CD14-positive monocyte (primary cell): ENCODE results near the gene POLD4. TPM values are rescaled to one million over a fixed set of nuclear protein-coding genes. Genes with fewer than 3 reads are reported as not detected.

Source experiments
- DNase-seq, 3 donors: peaks; one replicate each; pipeline ENCODE4 v3.0.0-alpha.2; 2011 to 2022
- H2AFZ ChIP-seq: 2 replicates; pipeline ENCODE4 v1.6.0; 2012; ENCODE audit warnings: mild to moderate bottlenecking, low read depth, low read length, inconsistent platforms; ENCODE audit not compliant: insufficient read depth, poor library complexity, severe bottlenecking
- H3K27ac ChIP-seq, 2 donors: 1 replicate in 1 of 2; 2 replicates in 1 of 2; pipeline ENCODE4 v1.5.1; 2012 to 2013; ENCODE audit warnings: low read length in 2 of 2, control low read depth in 1 of 2, inconsistent platforms in 1 of 2, low read depth in 1 of 2, mild to moderate bottlenecking in 1 of 2
- H3K27me3 ChIP-seq, 2 donors: one replicate each; pipeline versions ENCODE4 v1.6.0 to v1.6.1; 2011 to 2013; ENCODE audit warnings: low read length in 2 of 2; ENCODE audit not compliant: control insufficient read depth in 2 of 2, insufficient read depth in 2 of 2
- H3K36me3 ChIP-seq, 2 donors: replicated peaks in 1 of 2; 1 replicate in 1 of 2; 2 replicates in 1 of 2; pipeline versions ENCODE4 v1.5.1 to v1.6.1; 2012 to 2013; ENCODE audit warnings: low read length in 2 of 2, control low read depth in 1 of 2, inconsistent platforms in 1 of 2, mild to moderate bottlenecking in 1 of 2; ENCODE audit not compliant: insufficient read depth in 2 of 2, control insufficient read depth in 1 of 2
- H3K4me1 ChIP-seq, 2 donors: 1 replicate in 1 of 2; 2 replicates in 1 of 2; pipeline versions ENCODE4 v1.5.1 to v1.6.1; 2012 to 2013; ENCODE audit warnings: low read length in 2 of 2, control low read depth in 1 of 2, inconsistent platforms in 1 of 2, mild to moderate bottlenecking in 1 of 2, moderate library complexity in 1 of 2; ENCODE audit not compliant: insufficient read depth in 2 of 2, control insufficient read depth in 1 of 2
- H3K4me2 ChIP-seq: replicated peaks from 2 replicates; pipeline ENCODE3; 2012; ENCODE audit warnings: low read length, moderate library complexity, mild to moderate bottlenecking; ENCODE audit not compliant: poor library complexity, severe bottlenecking; ENCODE audit errors: extremely low read depth
- H3K4me3 ChIP-seq, 3 experiments: fragments of 200-600 bp in 1 of 3; sonication (generic) in 1 of 3; replicated peaks in 1 of 3; 1 replicate in 2 of 3; 2 replicates in 1 of 3; pipeline ENCODE4 v1.5.1; 2011 to 2013; ENCODE audit warnings: low read length in 3 of 3, mild to moderate bottlenecking in 3 of 3, control low read depth in 2 of 3, low read depth in 2 of 3, inconsistent platforms in 1 of 3, moderate library complexity in 1 of 3
- H3K79me2 ChIP-seq: 2 replicates; pipeline ENCODE4 v1.6.0; 2012; ENCODE audit warnings: mild to moderate bottlenecking, control low read depth, inconsistent platforms, low read length, moderate library complexity; ENCODE audit not compliant: insufficient read depth
- H3K9ac ChIP-seq: 2 replicates; pipeline ENCODE4 v1.6.0; 2017; ENCODE audit warnings: low read length, mild to moderate bottlenecking; ENCODE audit not compliant: insufficient read depth, poor library complexity, severe bottlenecking
- H3K9me3 ChIP-seq, 2 donors: replicated peaks in 1 of 2; 1 replicate in 1 of 2; 2 replicates in 1 of 2; pipeline versions ENCODE4 v1.5.1 to v1.6.1; 2012 to 2013; ENCODE audit warnings: low read length in 2 of 2, control low read depth in 1 of 2; ENCODE audit not compliant: control insufficient read depth in 1 of 2, insufficient read depth in 1 of 2
- H4K20me1 ChIP-seq: 2 replicates; pipeline ENCODE4 v1.6.0; 2012; ENCODE audit warnings: mild to moderate bottlenecking, low read length, control low read depth, moderate library complexity; ENCODE audit not compliant: insufficient read depth
- H3K27ac Mint-ChIP-seq, 7 donors: one replicate each; pipeline ENCODE4 v1.8.0; 2020; ENCODE audit warnings: mild to moderate bottlenecking in 7 of 7, mixed read lengths in 7 of 7, moderate library complexity in 6 of 7, inconsistent platforms in 2 of 7
- H3K27me3 Mint-ChIP-seq, 3 donors: one replicate each; pipeline ENCODE4 v1.8.0; 2021 to 2022; ENCODE audit warnings: low read depth in 3 of 3, mild to moderate bottlenecking in 3 of 3, mixed read lengths in 3 of 3, moderate library complexity in 3 of 3, inconsistent platforms in 1 of 3
- H3K36me3 Mint-ChIP-seq, 2 donors: one replicate each; pipeline ENCODE4 v1.8.0; 2020; ENCODE audit warnings: mixed read lengths in 2 of 2, inconsistent platforms in 1 of 2, mild to moderate bottlenecking in 1 of 2
- H3K4me1 Mint-ChIP-seq: one replicate; pipeline ENCODE4 v1.8.0; 2020; ENCODE audit warnings: mild to moderate bottlenecking, mixed read lengths
- H3K4me3 Mint-ChIP-seq, 2 donors: one replicate each; pipeline ENCODE4 v1.8.0; 2020; ENCODE audit warnings: mild to moderate bottlenecking in 2 of 2, mixed read lengths in 2 of 2, moderate library complexity in 1 of 2
- H3K9me3 Mint-ChIP-seq, 7 donors: one replicate each; pipeline ENCODE4 v1.8.0; 2020 to 2022; ENCODE audit warnings: mixed read lengths in 7 of 7, mild to moderate bottlenecking in 6 of 7, moderate library complexity in 6 of 7, inconsistent platforms in 2 of 7
- WGBS: methylation state at CpG from one replicate; pipeline ENCODE4 v1.1.5; 2013; ENCODE audit warnings: missing lambda C conversion rate; ENCODE audit not compliant: insufficient coverage; 5-methylcytosine and 5-hydroxymethylcytosine counted together
- intact Hi-C, 2 donors: fragments of 100-400 bp; cut with micrococcal nuclease; formaldehyde crosslinking; loops; one replicate each; pipeline versions ENCODE4 v1.15.0 to v1.15.1; 2023
- polyA plus RNA-seq, 3 donors: library from polyadenylated mRNA; depleted of rRNA in 1 of 3; unstranded in 2 of 3; stranded (reverse) in 1 of 3; fragments of 300-500 nt in 2 of 3; fragments of >200 nt in 1 of 3; fragmentation: Illumina TruSeq in 2 of 3; gene quantifications; 1 replicate in 2 of 3; 2 replicates in 1 of 3; pipeline ENCODE4 v1.2.3, GENCODE V29; 2012 to 2021
- TF ChIP-seq, protein P1 (sequence below): fragments of 200-600 bp; IDR thresholded peaks from one replicate; pipeline ENCODE4 v1.8.0; 2022; ENCODE audit warnings: antibody characterized with exemption, mild to moderate bottlenecking

Gene POLD4
- polyA plus RNA-seq, 3 donors: 157 to 205 (median 176) TPM

DNA sequence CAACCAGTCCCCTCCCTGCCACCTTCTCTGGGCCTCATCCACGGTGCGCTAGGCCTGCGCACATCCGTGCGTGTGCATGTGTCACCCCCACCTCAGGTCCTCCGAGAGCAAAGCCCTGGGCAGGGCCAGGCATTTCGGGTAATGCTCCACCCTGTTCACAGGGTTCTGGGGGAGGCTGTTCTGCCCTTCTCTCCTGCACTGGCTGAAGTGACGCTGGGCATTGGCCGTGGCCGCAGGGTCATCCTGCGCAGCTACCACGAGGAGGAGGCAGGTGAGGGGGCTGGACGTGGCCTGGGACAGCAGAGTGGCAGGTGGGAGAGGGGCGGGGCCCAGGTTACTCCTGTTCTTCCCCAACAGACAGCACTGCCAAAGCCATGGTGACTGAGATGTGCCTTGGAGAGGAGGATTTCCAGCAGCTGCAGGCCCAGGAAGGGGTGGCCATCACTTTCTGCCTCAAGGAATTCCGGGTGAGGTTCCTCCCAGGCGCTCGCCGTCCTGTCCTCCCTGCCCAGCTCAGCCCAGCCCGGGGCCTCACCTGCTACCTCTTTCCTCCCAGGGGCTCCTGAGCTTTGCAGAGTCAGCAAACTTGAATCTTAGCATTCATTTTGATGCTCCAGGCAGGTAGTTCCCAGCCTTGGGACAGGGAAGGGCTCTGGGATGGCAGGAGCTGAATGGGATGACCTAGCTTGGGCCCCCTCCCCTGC, 42.4 kb upstream of the POLD4 start:
- no peaks in the 10 kb centered on the region for H3K9me3 ChIP-seq
- Mint-ChIP-seq H3K4me1 (peaks cover 52% of the 10 kb centered on the region), H3K9me3 (no peaks in the 10 kb centered on the region), H3K27me3 (peaks cover 0 to 3% (median 0%) of the 10 kb centered on the region in 3 donors), H3K4me3 (no peak overlapping the region), H3K36me3 (peaks cover 39 to 48% of the 10 kb centered on the region in 2 donors), H3K27ac (peak overlapping the region in 2 of 7 donors; percentile 36 to 41)
- H3K4me2 ChIP-seq: no peak overlapping the region
- no peak for DNase-seq
- intact Hi-C loops: loop anchor here in 1 of 2 donors (10.0 kb wide), 1 partner anchor 551 kb away; the partner anchor contains the start of gene RCE1
- peaks cover 39 to 59% of the 10 kb centered on the region in 2 donors for H3K36me3 ChIP-seq
- no peak overlapping the region for H2AFZ ChIP-seq
- TF ChIP-seq, protein P1, sequence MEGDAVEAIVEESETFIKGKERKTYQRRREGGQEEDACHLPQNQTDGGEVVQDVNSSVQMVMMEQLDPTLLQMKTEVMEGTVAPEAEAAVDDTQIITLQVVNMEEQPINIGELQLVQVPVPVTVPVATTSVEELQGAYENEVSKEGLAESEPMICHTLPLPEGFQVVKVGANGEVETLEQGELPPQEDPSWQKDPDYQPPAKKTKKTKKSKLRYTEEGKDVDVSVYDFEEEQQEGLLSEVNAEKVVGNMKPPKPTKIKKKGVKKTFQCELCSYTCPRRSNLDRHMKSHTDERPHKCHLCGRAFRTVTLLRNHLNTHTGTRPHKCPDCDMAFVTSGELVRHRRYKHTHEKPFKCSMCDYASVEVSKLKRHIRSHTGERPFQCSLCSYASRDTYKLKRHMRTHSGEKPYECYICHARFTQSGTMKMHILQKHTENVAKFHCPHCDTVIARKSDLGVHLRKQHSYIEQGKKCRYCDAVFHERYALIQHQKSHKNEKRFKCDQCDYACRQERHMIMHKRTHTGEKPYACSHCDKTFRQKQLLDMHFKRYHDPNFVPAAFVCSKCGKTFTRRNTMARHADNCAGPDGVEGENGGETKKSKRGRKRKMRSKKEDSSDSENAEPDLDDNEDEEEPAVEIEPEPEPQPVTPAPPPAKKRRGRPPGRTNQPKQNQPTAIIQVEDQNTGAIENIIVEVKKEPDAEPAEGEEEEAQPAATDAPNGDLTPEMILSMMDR: no peak
- 95% methylated on average over 15 of the region's 19 CpGs for WGBS
- H3K9ac ChIP-seq: no peak overlapping the region
- no peak overlapping the region for H3K27ac ChIP-seq
- H3K27me3 ChIP-seq: no peaks in the 10 kb centered on the region
- peaks cover 34 to 61% of the 10 kb centered on the region in 2 donors for H3K4me1 ChIP-seq
- H3K4me3 ChIP-seq: no peak overlapping the region
- peaks cover 68% of the 10 kb centered on the region for H4K20me1 ChIP-seq
- H3K79me2 ChIP-seq: peaks cover 62% of the 10 kb centered on the region

DNA sequence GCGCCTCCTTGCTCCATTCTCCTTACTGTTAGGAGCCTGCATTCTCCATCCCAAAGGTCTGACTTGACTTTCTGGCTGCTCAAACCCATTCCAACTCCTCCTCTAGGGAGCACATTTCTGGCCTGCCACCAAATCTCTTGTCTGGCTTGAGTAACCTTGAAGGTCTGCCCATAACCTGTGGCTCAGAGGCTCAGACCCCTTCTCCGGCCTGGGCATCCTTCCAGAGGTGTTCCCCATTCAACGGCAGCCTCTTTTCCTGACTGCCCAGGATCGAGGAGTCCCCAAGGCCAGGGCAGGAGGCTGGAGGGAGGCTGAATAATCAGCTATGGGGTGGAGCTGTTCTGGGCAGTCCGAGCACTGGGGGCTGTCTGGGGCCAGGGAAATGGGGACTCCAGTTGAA, 40.6 kb upstream of the POLD4 start:
- Mint-ChIP-seq H3K4me3 (no peak overlapping the region), H3K9me3 (no peaks in the 10 kb centered on the region), H3K27ac (peak overlapping the region in 1 of 7 donors; percentile 70), H3K27me3 (peaks cover 0 to 6% (median 0%) of the 10 kb centered on the region in 3 donors), H3K36me3 (peaks cover 28 to 32% of the 10 kb centered on the region in 2 donors), H3K4me1 (peaks cover 47% of the 10 kb centered on the region)
- H3K9ac ChIP-seq: no peak overlapping the region
- H3K4me2 ChIP-seq: no peak overlapping the region
- WGBS: 80% methylated on average over 1 of the region's 5 CpGs
- H4K20me1 ChIP-seq: peaks cover 57% of the 10 kb centered on the region
- intact Hi-C loops: loop anchor here in 1 of 2 donors (5.0 to 10.0 kb wide), 2 partner anchors 33 to 549 kb away; partner anchors contain the start of genes RCE1 and RPS6KB2
- H3K9me3 ChIP-seq: no peaks in the 10 kb centered on the region
- DNase-seq: no peak
- H3K4me3 ChIP-seq: no peak overlapping the region
- no peak overlapping the region for H3K27ac ChIP-seq
- peaks cover 27 to 42% of the 10 kb centered on the region in 2 donors for H3K36me3 ChIP-seq
- no peak overlapping the region for H2AFZ ChIP-seq
- TF ChIP-seq, protein P1: no peak
- peaks cover 56% of the 10 kb centered on the region for H3K79me2 ChIP-seq
- peaks cover 26 to 46% of the 10 kb centered on the region in 2 donors for H3K4me1 ChIP-seq
- H3K27me3 ChIP-seq: no peaks in the 10 kb centered on the region
